GM12878 (cell line): ENCODE data around the gene KRT7. TPM values are rescaled to one million over a fixed set of nuclear protein-coding genes. Genes with fewer than 3 reads are reported as not detected.

Experiments
- ATAC-seq: fragments of 200-7000 bp; cut with Tn5 transposase; 3 replicates; pipeline ENCODE4 v1.9.1; 2020; ENCODE audit warnings: mild to moderate bottlenecking, moderate library complexity
- BruUV-seq: library from RNA; stranded (reverse); fragments of 400-500 nt; replicated peaks from 2 replicates; lab custom pipeline; 2021; lab: Mats Ljungman, UMichigan
- CTCF ChIA-PET: fragments of 300-600 bp; sonication (Branson Sonifier 250); formaldehyde crosslinking; extraction: SDS; loops from one replicate; lab custom pipeline; 2021; ENCODE audit warnings: inconsistent platforms; lab: Yijun Ruan, JAX
- POLR2A ChIA-PET: fragments of 350-600 bp; formaldehyde crosslinking; extraction: SDS; loops from one replicate; lab custom pipeline; 2021; ENCODE audit warnings: inconsistent platforms; lab: Charles Lee
- RAD21 ChIA-PET: fragments of 300-600 bp; sonication (Branson Sonifier 250); formaldehyde crosslinking; loops from one replicate; lab custom pipeline; 2023; ENCODE audit warnings: antibody characterized with exemption; ENCODE audit not compliant: unreplicated experiment; lab: Charles Lee
- SMC1A ChIA-PET: fragments of 300-600 bp; sonication (Branson Sonifier 250); formaldehyde crosslinking; loops from one replicate; lab custom pipeline; 2023; ENCODE audit not compliant: unreplicated experiment, uncharacterized antibody; lab: Charles Lee
- DNase-seq: peaks from one replicate; pipeline ENCODE4 v3.0.0-alpha.2; 2011; ENCODE audit warnings: low read depth, low spot score
- FAIRE-seq: peaks from 3 replicates; lab custom pipeline; 2011; peaks lifted over from hg19 to GRCh38; lab: Jason Lieb, UNC
- H2AFZ ChIP-seq: 2 replicates; pipeline ENCODE4 v1.6.0; 2011; ENCODE audit warnings: low read depth, low read length, control low read depth; ENCODE audit not compliant: control insufficient read depth
- H3K27ac ChIP-seq: 2 replicates; pipeline ENCODE4 v1.5.1; 2011; ENCODE audit warnings: control low read depth; ENCODE audit not compliant: control insufficient read depth, insufficient read depth
- H3K27me3 ChIP-seq, 2 experiments: replicated peaks in 1 of 2; 2 replicates each; pipeline versions ENCODE4 v1.6.0 to v1.6.1; 2011; ENCODE audit warnings: low read length in 1 of 2; ENCODE audit not compliant: control insufficient read depth in 2 of 2, insufficient read depth in 2 of 2
- H3K36me3 ChIP-seq, 2 experiments: 2 replicates each; pipeline ENCODE4 v1.5.1; 2011; ENCODE audit warnings: low read length in 1 of 2; ENCODE audit not compliant: control insufficient read depth in 2 of 2, insufficient read depth in 2 of 2
- H3K4me1 ChIP-seq: 2 replicates; pipeline ENCODE4 v1.6.1; 2011; ENCODE audit warnings: mild to moderate bottlenecking, low read length, moderate library complexity, mixed read lengths; ENCODE audit not compliant: control insufficient read depth, insufficient read depth
- H3K4me2 ChIP-seq: 2 replicates; pipeline ENCODE4 v1.6.0; 2011; ENCODE audit warnings: control low read depth; ENCODE audit not compliant: control insufficient read depth, insufficient read depth
- H3K4me3 ChIP-seq: fragments of 200-600 bp; sonication (generic); 2 replicates; pipeline ENCODE4 v1.5.1; 2016
- H3K79me2 ChIP-seq: 2 replicates; pipeline ENCODE4 v1.6.0; 2011; ENCODE audit warnings: low read length; ENCODE audit not compliant: control insufficient read depth, insufficient read depth
- H3K9ac ChIP-seq: 2 replicates; pipeline ENCODE4 v1.8.0; 2011; ENCODE audit warnings: low read length, control low read depth, mixed read lengths; ENCODE audit not compliant: control insufficient read depth, insufficient read depth
- H3K9me3 ChIP-seq: replicated peaks from 3 replicates; pipeline ENCODE4 v1.5.1; 2011; ENCODE audit warnings: mild to moderate bottlenecking, low read length; ENCODE audit not compliant: control insufficient read depth, insufficient read depth
- H4K20me1 ChIP-seq: 2 replicates; pipeline ENCODE4 v1.6.0; 2011; ENCODE audit not compliant: control insufficient read depth, insufficient read depth
- CBX5 ChIP-seq: sonication (generic); IDR thresholded peaks from 2 replicates; pipeline ENCODE4 v1.6.1; 2016; ENCODE audit warnings: low read depth, moderate library complexity, mild to moderate bottlenecking, inconsistent platforms
- CHD4 ChIP-seq: fragments of 200-600 bp; sonication (generic); IDR thresholded peaks from 2 replicates; pipeline ENCODE4 v1.6.1; 2016; ENCODE audit warnings: mild to moderate bottlenecking
- CTCF ChIP-seq, 3 experiments: IDR thresholded peaks in 2 of 3; conservative IDR thresholded peaks in 1 of 3; 2 replicates each; pipeline ENCODE4 v1.5.1; 2011; ENCODE audit warnings: low read depth in 3 of 3, low read length in 3 of 3, mild to moderate bottlenecking in 3 of 3, control low read depth in 2 of 3, moderate library complexity in 2 of 3, inconsistent platforms in 1 of 3, mixed read lengths in 1 of 3; ENCODE audit not compliant: control insufficient read depth in 2 of 3, insufficient read depth in 1 of 3; ENCODE audit errors: extremely low read depth in 1 of 3
- ETV6 ChIP-seq, 2 experiments: fragments of 450-650 bp in 1 of 2; IDR thresholded peaks in 1 of 2; conservative IDR thresholded peaks in 1 of 2; 2 replicates each; pipeline ENCODE4 v1.6.1; 2014; ENCODE audit warnings: antibody characterized with exemption in 1 of 2, borderline replicate concordance in 1 of 2, low read depth in 1 of 2, mild to moderate bottlenecking in 1 of 2, moderate library complexity in 1 of 2
- JUND ChIP-seq: IDR thresholded peaks from 2 replicates; pipeline ENCODE4 v1.6.1; 2012; ENCODE audit warnings: low read depth, mild to moderate bottlenecking, low read length, improper control_type of control experiment, moderate library complexity
- MXI1 ChIP-seq: fragments of 150-350 bp; IDR thresholded peaks from 2 replicates; pipeline ENCODE4 v1.6.1; 2011; ENCODE audit warnings: low read depth, mild to moderate bottlenecking, inconsistent platforms, low read length, improper control_type of control experiment
- NBN ChIP-seq: fragments of 450-650 bp; IDR thresholded peaks from 2 replicates; pipeline ENCODE4 v1.6.1; 2016
- RAD51 ChIP-seq: fragments of 450-650 bp; IDR thresholded peaks from 2 replicates; pipeline ENCODE4 v1.6.1; 2016; ENCODE audit warnings: moderate library complexity, mild to moderate bottlenecking, inconsistent platforms
- RFX5 ChIP-seq: IDR thresholded peaks from 2 replicates; pipeline ENCODE4 v1.6.1; 2011; ENCODE audit warnings: low read depth, low read length, improper control_type of control experiment
- SIN3A ChIP-seq: IDR thresholded peaks from 2 replicates; pipeline ENCODE4 v1.6.1; 2012; ENCODE audit warnings: low read depth, low read length, improper control_type of control experiment
- TCF12 ChIP-seq: IDR thresholded peaks from 2 replicates; pipeline ENCODE4 v1.6.1; 2011; ENCODE audit warnings: low read depth, mild to moderate bottlenecking, low read length
- YY1 ChIP-seq: IDR thresholded peaks from 2 replicates; pipeline ENCODE4 v1.6.1; 2011; ENCODE audit warnings: low read depth, mild to moderate bottlenecking, low read length
- WGBS: methylation state at CpG from one replicate; pipeline ENCODE4 v1.1.6; 2016; ENCODE audit warnings: low lambda C conversion rate; ENCODE audit not compliant: insufficient replicate concordance, insufficient coverage; ENCODE audit errors: missing lambda C conversion rate; 5-methylcytosine and 5-hydroxymethylcytosine counted together
- in situ Hi-C: fragments of 300-500 bp; cut with MboI; formaldehyde crosslinking; loops from 9 replicates; pipeline ENCODE4 v1.14.3; 2018; ENCODE audit warnings: mixed read lengths
- intact Hi-C: fragments of 100-400 bp; cut with micrococcal nuclease; formaldehyde crosslinking; loops from one replicate; pipeline ENCODE4 v1.14.2; 2022; ENCODE audit not compliant: unreplicated experiment
- polyA plus RNA-seq, 11 experiments: library from polyadenylated mRNA; depleted of rRNA in 4 of 11; unstranded in 6 of 11; stranded (reverse) in 5 of 11; fragments of >200 nt; fragmentation: Nextera tagmentation in 4 of 11; fragmentation: Illumina TruSeq in 1 of 11; extraction: Ambion mirVana in 4 of 11; extraction: Trizol in 1 of 11; gene quantifications; 1 replicate in 1 of 11; 2 replicates in 10 of 11; pipeline versions ENCODE4 v1.2.1 to v1.2.3, GENCODE V29; 2011 to 2016; ENCODE audit warnings: inconsistent platforms in 2 of 11, missing spikeins in 2 of 11, low read depth in 1 of 11
- total RNA-seq, 4 experiments: library from RNA; depleted of rRNA in 3 of 4; stranded (reverse); fragments of >200 nt in 3 of 4; fragmentation: Illumina TruSeq in 1 of 4; extraction: Trizol in 1 of 4; gene quantifications; 2 replicates each; pipeline versions ENCODE4 v1.2.1 to v1.2.3, GENCODE V29; 2013 to 2021

The KRT7 gene
- total and polyA plus RNA-seq, 10 of the 15 experiments (the other 5 are each of a cell fraction or from before 2014, with no cell fraction given): 0.90 to 18.7 (median 4.8) TPM

GRCh38 chr12:52253391-52254179 lies 20.5 kb downstream of the KRT7 start:
- WGBS: 66% methylated on average over 14 of the region's 14 CpGs
- Histone ChIP-seq H3K9me3 (no peaks in the 10 kb centered on the region), H3K27ac (no peak overlapping the region), H3K4me2 (no peak overlapping the region), H3K36me3 (no peaks in the 10 kb centered on the region), H4K20me1 (no peaks in the 10 kb centered on the region), H3K4me1 (no peaks in the 10 kb centered on the region; the same call in 1 of the 2 replicates), H3K4me3 (no peak overlapping the region), H2AFZ (no peak overlapping the region), H3K27me3 (peaks cover 0 to 2% of the 10 kb centered on the region in 2 experiments; a peak in 3 of 4 replicates), H3K79me2 (no peaks in the 10 kb centered on the region), H3K9ac (no peak overlapping the region)
- TF ChIP-seq CBX5 (no peak), ETV6 (conservative IDR thresholded peaks at IDR 0.05 in 1 of 2, IDR thresholded peaks at IDR 0.05 in 1 of 2; ENCODE audit: borderline replicate concordance in 1 of 2, low read depth in 1 of 2) (no peak), SIN3A (no peak), RFX5 (no peak)
- RAD21 ChIA-PET: no interaction called here
- BruUV-seq: no TSS peak
- ATAC-seq: no peak
- intact Hi-C loops (no loop called here), in situ Hi-C loops (no loop called here)
- CTCF ChIA-PET: interaction anchor here (1.6 kb wide), 1 partner anchor 9 kb away, joined by 3 read pairs; no protein-coding TSS in a partner anchor
- POLR2A ChIA-PET: no interaction called here
- SMC1A ChIA-PET: no interaction called here
- no peak for FAIRE-seq
- no peak for DNase-seq

- Histone ChIP-seq H3K9ac (no peak overlapping the region), H3K4me3 (no peak overlapping the region), H3K27me3 (peaks cover 1 to 2% of the 10 kb centered on the region in 2 experiments; a peak in 3 of 4 replicates), H3K27ac (no peak overlapping the region), H3K9me3 (no peaks in the 10 kb centered on the region), H4K20me1 (no peaks in the 10 kb centered on the region), H2AFZ (no peak overlapping the region), H3K36me3 (no peaks in the 10 kb centered on the region), H3K79me2 (no peaks in the 10 kb centered on the region), H3K4me1 (no peaks in the 10 kb centered on the region; the same call in 1 of the 2 replicates), H3K4me2 (no peak overlapping the region)
- CTCF ChIA-PET: no interaction called here
- no TSS peak for BruUV-seq
- POLR2A ChIA-PET: no interaction called here
- SMC1A ChIA-PET: no interaction called here
- no peak for FAIRE-seq
- 22% methylated on average over 10 of the region's 10 CpGs for WGBS
- ATAC-seq: no peak
- in situ Hi-C loops (no loop called here), intact Hi-C loops (no loop called here)
- RAD21 ChIA-PET: no interaction called here
- DNase-seq: no peak
- TF ChIP-seq YY1 (no peak), JUND (no peak), MXI1 (no peak), RAD51 (no peak), CHD4 (no peak), NBN (no peak), TCF12 (no peak), CTCF (IDR thresholded peaks at IDR 0.05 in 2 of 3, conservative IDR thresholded peaks at IDR 0.05 in 1 of 3; ENCODE audit: control insufficient read depth in 2 of 3, extremely low read depth in 1 of 3, insufficient read depth in 1 of 3, low read depth in 3 of 3, low read length in 3 of 3) (no peak)
Measured at GRCh38 chr12:52254180-52254964, 21.3 kb downstream of the KRT7 start.
